HG03432 (cell line): ENCODE data around the gene LTBP2.

Source experiments
- ATAC-seq: cut with Tn5 transposase; IDR thresholded peaks from one replicate; pipeline ENCODE4 v1.9.1; 2021; ENCODE audit warnings: mild to moderate bottlenecking, moderate library complexity; ENCODE audit not compliant: unreplicated experiment

LTBP2 gene

GRCh38 chr14:74638966-74639365 lies 26.9 kb upstream of the LTBP2 start:
- no peak for ATAC-seq

DNA sequence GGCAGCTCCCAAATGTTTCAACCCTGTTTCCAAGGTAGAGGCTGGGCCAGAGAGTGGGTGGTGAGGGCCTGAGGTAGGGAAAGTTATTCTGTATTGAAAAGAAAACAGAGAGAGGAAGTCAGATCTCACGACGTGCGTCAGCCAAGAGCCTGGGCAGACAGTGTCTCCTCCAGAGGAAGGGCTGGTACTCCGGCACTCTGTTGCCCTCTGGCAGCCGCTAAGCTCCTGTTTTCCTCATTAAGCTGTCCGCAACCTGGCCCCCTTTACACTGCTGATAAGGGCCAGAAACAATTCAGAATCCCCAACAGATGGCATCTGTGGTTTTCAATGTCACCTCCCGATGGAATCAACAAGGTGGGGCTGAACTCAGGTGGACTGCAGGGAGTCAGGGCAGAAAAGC lies 26.0 kb upstream of the LTBP2 start:
- no peak for ATAC-seq

DNA sequence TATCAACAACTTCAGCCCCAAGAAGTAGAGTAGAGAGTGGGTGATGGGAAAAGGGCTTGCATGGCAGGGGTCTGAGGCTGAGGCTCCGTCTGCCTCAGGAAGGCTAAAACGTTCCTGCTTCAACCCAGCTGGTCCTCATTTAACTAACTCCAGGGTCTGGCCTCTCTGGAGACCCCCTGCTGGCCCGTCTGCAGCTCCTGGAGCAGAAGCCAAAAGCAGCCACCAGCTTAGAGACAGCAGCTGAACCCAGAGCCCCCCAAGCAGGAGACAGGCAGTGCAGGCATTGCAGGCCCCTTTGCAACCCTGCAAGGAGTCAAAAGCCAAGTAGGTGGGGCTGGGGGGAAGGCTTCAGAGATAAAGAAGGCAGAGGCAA lies 25.1 kb upstream of the LTBP2 start:
- ATAC-seq: no peak

GRCh38 chr14:74636424-74637177 lies 24.6 kb upstream of the LTBP2 start:
- ATAC-seq: no peak

- ATAC-seq: no peak
Measured at GRCh38 chr14:74635847-74636246, 23.8 kb upstream of the LTBP2 start.

- no peak for ATAC-seq
Measured at GRCh38 chr14:74634964-74635363, 22.9 kb upstream of the LTBP2 start.

- no peak for ATAC-seq
Measured at GRCh38 chr14:74634481-74634880, 22.4 kb upstream of the LTBP2 start.

- no peak for ATAC-seq
Measured at GRCh38 chr14:74630881-74631690, 19.0 kb upstream of the LTBP2 start.

- ATAC-seq: no peak
Measured at GRCh38 chr14:74628418-74628817, 16.4 kb upstream of the LTBP2 start.

DNA sequence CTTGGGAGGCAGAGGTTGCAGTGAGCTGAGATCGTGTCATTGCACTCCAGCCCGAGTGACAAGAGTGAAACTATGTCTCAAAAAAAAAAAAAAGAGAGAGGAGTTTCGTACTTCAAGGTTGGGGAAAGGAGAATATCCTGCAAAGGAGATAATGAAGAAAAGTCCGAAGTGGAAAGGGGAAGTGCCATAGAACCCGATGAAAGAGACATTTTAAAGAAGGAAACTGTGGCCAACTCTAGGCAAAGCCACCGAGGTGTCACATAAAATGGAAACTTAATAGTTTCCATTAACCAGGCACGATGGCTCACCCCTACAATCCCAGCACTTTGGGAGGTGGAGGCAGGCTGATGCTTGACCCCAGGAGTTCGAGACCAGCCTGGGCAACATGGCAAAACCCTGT lies 15.0 kb upstream of the LTBP2 start:
- ATAC-seq: no peak

- ATAC-seq: no peak
Measured at GRCh38 chr14:74622257-74622656, 10.2 kb upstream of the LTBP2 start.

DNA sequence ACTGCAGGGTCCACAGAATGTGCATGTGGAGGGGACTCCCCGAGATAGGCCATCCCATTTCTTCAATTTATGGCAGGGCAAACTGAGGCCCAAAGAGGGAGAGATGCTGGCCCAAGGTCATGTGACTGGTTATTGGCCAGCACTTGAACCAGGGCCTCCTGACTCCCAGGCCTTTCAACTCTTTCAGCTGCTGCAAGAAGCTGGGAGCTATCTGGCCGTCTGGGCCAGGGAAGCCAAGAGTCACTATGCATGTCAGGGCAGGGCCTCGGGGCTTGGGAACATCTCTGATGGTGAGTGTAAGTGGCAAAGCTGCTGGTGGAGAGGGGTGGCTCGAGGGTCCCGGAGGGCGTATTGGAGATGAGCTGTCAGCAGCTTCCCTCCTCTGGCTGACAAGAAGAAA lies 9.5 kb upstream of the LTBP2 start:
- ATAC-seq: no peak

DNA sequence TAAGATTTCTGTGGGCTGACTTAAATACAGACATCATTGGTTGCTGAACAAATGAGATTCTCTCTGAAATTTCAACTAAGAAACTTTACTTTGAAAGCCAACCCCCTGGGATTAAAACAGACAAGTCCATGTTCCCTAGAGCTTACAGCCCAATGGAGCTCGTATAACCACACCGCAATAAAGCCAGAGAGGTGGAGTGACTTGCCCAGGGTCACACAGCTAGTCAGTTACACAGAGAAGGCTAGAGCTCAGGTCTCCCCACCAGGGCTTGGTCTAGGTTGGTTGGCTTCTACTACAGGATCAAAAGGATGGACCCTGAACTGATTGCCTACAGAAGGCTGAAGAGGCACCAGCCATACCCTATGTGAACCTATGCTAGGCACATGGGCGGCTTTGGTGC lies 8.9 kb upstream of the LTBP2 start:
- no peak for ATAC-seq

GRCh38 chr14:74620497-74620921 lies 8.5 kb upstream of the LTBP2 start:
- no peak for ATAC-seq

GRCh38 chr14:74619672-74620131 lies 7.7 kb upstream of the LTBP2 start:
- no peak for ATAC-seq

GRCh38 chr14:74618078-74618952 lies 6.3 kb upstream of the LTBP2 start:
- ATAC-seq: no peak

DNA sequence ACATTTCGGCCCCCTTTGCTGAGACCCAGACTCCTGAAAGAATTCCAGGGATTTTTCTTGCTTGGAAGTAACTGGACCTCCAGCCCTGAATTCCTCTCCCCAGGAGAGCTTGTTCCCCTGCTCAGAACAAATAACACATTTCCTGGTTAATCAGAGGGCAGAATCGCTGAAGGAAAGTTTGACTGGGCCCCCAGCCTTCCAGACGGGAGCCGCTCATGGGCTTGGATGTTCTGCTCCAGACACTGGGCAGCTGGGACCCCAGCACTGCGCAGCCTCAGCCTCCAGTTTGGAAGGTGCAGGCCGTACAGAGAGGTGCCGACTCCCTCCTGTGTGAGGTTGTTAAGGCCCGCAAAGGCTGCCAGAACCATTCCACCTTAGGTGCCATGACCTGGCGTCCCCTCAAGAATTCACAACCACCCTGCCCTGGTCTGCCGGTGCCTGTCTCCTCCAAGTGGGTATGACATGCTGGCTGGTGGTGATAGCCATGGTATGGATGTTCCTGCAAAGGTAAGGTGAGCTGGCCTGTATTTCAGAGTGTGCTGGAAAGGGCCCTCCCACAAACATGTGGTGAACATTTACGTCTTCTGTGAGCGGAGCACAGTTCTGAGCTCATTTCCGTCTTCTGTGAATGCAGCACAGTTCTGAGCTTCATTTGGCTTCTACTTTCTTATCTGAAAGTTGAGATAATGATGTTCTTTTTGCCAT lies 5.1 kb upstream of the LTBP2 start:
- ATAC-seq: no peak

DNA sequence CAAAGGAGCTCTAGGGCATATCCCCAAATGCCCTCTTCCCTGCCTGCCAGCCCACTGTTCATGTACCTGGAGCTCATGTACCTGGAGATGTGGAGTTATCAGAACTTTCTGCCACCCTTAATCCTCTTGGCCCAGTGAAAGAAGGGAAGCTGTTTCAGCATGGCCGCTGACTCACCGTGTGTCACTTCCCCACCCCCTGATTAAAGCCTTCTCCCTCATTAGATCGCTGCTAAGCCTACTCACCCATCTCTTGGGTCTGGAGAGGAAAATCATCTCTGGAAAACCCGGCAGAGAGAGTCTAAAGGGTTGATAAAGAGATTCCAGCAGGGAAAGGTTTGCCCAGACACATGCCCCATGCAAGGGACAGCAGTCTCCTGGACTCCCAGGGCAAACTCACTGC lies 4.5 kb upstream of the LTBP2 start:
- ATAC-seq: no peak

DNA sequence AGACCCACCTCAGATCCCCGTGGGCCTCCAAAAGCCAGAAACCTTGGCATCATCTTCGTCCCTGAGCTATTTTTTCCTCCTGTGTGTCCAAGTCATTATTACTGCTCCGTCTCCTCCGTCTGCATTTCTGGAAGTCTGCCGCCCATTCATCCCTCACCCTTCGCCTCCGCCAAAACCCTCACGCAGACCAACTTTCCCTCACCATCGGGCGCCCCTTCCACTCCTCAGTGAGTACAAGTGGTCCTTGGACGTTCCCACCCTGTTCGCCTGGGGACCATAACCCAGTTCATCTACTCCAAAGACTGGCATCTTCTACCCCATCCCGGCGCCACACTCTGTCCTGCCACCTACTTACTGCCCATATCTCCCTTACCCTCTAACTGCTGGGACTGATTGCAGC lies 3.7 kb upstream of the LTBP2 start:
- ATAC-seq: no peak
